Measurements from ENCODE around the gene MIDN. TPM values are rescaled to one million over a fixed set of nuclear protein-coding genes. Genes with fewer than 3 reads are reported as not detected.
A peak's percentile ranks its signal among the peaks of the same experiment; 100 is the strongest.

Gene MIDN
- total and polyA plus RNA-seq, 10 of the 15 experiments (the other 5 are each of a cell fraction or from before 2014, with no cell fraction given), result 0.38 to 51.5 (median 7.2) TPM

DNA sequence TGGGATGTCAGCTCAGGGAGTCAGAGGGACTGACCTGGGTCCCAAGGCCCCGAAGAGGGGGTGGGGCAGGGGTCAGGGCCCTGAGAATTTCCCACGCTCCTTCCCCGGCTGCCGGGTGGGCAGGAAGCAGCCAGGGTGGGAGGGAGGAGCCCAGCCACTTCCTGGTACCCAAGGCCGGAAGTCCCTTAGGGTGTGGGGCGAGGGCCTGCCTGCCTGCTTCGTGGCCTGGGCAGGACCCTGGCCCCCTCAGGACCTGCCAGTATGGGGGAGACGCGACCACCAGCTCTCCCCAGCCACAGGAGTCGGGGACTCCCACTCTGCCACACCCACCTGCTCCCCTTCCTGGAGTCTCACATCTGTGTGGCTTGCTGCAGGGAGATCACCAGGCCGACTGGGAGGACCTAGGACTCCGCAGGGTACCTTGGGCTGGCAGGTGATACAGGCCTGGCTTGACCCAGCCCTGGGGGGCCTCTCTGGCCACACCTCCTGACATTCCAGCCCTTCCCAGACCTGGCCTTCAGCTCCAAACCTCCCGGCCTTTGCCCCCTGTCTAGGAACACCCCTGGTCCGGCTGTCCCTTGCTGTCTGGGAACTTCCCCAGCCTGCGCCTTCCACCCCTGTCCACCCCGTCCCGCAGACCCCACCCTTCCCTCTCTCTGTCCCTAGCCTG lies 11.0 kb downstream of the MIDN start (continued):
- TF ChIP-seq, protein P1, sequence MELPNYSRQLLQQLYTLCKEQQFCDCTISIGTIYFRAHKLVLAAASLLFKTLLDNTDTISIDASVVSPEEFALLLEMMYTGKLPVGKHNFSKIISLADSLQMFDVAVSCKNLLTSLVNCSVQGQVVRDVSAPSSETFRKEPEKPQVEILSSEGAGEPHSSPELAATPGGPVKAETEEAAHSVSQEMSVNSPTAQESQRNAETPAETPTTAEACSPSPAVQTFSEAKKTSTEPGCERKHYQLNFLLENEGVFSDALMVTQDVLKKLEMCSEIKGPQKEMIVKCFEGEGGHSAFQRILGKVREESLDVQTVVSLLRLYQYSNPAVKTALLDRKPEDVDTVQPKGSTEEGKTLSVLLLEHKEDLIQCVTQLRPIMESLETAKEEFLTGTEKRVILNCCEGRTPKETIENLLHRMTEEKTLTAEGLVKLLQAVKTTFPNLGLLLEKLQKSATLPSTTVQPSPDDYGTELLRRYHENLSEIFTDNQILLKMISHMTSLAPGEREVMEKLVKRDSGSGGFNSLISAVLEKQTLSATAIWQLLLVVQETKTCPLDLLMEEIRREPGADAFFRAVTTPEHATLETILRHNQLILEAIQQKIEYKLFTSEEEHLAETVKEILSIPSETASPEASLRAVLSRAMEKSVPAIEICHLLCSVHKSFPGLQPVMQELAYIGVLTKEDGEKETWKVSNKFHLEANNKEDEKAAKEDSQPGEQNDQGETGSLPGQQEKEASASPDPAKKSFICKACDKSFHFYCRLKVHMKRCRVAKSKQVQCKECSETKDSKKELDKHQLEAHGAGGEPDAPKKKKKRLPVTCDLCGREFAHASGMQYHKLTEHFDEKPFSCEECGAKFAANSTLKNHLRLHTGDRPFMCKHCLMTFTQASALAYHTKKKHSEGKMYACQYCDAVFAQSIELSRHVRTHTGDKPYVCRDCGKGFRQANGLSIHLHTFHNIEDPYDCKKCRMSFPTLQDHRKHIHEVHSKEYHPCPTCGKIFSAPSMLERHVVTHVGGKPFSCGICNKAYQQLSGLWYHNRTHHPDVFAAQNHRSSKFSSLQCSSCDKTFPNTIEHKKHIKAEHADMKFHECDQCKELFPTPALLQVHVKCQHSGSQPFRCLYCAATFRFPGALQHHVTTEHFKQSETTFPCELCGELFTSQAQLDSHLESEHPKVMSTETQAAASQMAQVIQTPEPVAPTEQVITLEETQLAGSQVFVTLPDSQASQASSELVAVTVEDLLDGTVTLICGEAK (IDR thresholded peaks at IDR 0.05; ENCODE audit: borderline replicate concordance), result peak; percentile 73; the same call in 1 of the 2 replicates
- TF ChIP-seq MYB (IDR thresholded peaks at IDR 0.05; ENCODE audit: borderline replicate concordance, low read depth, low read length) (no peak), MTA2 (IDR thresholded peaks at IDR 0.05; ENCODE audit: low read depth) (peak; percentile 30; the same call in 1 of the 2 replicates), NFYB (IDR thresholded peaks at IDR 0.05; ENCODE audit: insufficient read depth, low read depth, low read length) (no peak), ATF7 (IDR thresholded peaks at IDR 0.05; ENCODE audit: low read depth) (0 out of 2 replicates have a peak, but pooled peaks have one; percentile 22), MYC (IDR thresholded peaks at IDR 0.05; ENCODE audit: insufficient read depth, insufficient read length, insufficient replicate concordance, low read length, severe bottlenecking) (no peak), POU2F2 (IDR thresholded peaks at IDR 0.05; ENCODE audit: borderline replicate concordance, low read depth, low read length) (peak; percentile 71; the same call in 2 of the 3 replicates), TCF12 (IDR thresholded peaks at IDR 0.05; ENCODE audit: low read depth, low read length) (peak; percentile 90), CBFB (IDR thresholded peaks at IDR 0.05; ENCODE audit: low read depth) (0 out of 2 replicates have a peak, but pooled peaks have one; percentile 20), EED (IDR thresholded peaks at IDR 0.05; ENCODE audit: low read depth) (peak; percentile 65), RELA (IDR thresholded peaks at IDR 0.05; ENCODE audit: borderline replicate concordance, partially characterized antibody) (peak; percentile 60)
- TF ChIP-seq, protein P2, sequence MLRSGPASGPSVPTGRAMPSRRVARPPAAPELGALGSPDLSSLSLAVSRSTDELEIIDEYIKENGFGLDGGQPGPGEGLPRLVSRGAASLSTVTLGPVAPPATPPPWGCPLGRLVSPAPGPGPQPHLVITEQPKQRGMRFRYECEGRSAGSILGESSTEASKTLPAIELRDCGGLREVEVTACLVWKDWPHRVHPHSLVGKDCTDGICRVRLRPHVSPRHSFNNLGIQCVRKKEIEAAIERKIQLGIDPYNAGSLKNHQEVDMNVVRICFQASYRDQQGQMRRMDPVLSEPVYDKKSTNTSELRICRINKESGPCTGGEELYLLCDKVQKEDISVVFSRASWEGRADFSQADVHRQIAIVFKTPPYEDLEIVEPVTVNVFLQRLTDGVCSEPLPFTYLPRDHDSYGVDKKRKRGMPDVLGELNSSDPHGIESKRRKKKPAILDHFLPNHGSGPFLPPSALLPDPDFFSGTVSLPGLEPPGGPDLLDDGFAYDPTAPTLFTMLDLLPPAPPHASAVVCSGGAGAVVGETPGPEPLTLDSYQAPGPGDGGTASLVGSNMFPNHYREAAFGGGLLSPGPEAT (IDR thresholded peaks at IDR 0.05; ENCODE audit: low read depth), result peak; percentile 50; the same call in 1 of the 2 replicates
- TF ChIP-seq, protein P3, sequence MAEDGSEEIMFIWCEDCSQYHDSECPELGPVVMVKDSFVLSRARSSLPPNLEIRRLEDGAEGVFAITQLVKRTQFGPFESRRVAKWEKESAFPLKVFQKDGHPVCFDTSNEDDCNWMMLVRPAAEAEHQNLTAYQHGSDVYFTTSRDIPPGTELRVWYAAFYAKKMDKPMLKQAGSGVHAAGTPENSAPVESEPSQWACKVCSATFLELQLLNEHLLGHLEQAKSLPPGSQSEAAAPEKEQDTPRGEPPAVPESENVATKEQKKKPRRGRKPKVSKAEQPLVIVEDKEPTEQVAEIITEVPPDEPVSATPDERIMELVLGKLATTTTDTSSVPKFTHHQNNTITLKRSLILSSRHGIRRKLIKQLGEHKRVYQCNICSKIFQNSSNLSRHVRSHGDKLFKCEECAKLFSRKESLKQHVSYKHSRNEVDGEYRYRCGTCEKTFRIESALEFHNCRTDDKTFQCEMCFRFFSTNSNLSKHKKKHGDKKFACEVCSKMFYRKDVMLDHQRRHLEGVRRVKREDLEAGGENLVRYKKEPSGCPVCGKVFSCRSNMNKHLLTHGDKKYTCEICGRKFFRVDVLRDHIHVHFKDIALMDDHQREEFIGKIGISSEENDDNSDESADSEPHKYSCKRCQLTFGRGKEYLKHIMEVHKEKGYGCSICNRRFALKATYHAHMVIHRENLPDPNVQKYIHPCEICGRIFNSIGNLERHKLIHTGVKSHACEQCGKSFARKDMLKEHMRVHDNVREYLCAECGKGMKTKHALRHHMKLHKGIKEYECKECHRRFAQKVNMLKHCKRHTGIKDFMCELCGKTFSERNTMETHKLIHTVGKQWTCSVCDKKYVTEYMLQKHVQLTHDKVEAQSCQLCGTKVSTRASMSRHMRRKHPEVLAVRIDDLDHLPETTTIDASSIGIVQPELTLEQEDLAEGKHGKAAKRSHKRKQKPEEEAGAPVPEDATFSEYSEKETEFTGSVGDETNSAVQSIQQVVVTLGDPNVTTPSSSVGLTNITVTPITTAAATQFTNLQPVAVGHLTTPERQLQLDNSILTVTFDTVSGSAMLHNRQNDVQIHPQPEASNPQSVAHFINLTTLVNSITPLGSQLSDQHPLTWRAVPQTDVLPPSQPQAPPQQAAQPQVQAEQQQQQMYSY (CRISPR knock-in tag; IDR thresholded peaks at IDR 0.05), result 0 out of 2 replicates have a peak, but pooled peaks have one; percentile 5

Measured in GM12878 (cell line).